GM21786 (cell line): ENCODE data around the gene EHD4.

Source experiments
- ATAC-seq: cut with Tn5 transposase; IDR thresholded peaks from one replicate; pipeline ENCODE4 v1.9.1; 2021; ENCODE audit not compliant: unreplicated experiment

Gene EHD4

GRCh38 chr15:41921167-41921566, 51.2 kb downstream of the EHD4 start:
- no peak for ATAC-seq

GRCh38 chr15:41919954-41920538, 52.3 kb downstream of the EHD4 start:
- no peak for ATAC-seq

DNA sequence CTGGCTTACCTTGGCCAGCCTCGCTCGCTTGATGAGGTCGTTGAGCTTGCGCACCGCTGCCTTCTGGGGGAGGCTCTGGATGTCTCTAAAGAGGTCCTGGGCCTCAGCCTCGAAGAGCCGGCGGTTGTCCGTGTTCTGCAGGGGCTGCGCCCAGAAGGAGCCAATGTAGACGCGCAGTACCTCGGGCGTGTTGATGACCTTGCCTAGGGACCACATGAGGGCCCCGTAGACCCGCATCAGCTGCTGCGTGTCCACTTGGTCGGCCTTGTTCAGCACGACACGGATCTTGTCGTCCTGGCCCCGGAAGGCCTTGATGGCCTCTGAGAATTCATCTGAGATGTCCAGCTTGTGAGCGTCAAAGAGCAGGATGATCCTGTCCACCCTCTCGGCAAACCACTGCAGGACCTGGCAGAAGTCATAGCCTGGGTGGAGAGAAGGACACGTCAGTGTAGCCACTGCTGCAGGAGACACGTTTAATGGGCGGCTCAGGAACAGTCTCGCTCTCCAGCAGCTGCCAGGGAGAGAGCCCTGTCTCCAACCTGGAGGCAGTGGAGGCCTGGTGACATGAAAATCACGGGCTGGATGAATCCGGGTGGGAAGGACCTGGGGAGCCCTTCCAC, 53.0 kb downstream of the EHD4 start:
- ATAC-seq: no peak

GRCh38 chr15:41918506-41919126, 53.7 kb downstream of the EHD4 start:
- no peak for ATAC-seq

DNA sequence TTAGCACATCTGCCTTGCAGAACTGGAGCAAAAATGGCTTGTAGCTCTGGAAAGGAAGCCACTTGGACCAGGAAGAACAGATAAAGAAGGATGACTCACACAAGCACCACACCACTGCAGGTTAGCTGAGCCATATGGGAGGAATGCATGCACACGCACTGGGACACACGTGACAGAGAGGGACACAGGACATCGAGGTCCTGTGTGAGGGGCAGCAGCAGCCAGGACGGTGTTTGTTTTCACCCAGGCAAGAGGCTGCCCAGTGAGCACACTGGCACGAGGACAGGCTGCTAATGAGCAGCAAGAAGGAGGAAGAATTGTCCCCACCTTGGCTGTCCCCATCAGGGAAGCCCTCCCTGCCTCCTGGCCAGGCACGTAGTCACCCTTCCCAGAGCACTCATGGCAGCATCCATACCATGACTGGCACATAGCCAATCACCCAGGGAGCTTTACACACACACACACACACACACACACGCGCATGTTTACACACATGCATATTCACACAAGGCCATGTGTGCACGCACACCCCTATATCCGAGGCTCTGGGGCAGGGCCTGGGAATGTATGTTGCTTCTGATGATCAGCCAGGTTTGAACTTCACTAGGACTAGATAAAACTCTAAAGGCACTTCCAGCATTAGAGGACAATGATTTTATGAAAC, 54.5 kb downstream of the EHD4 start:
- ATAC-seq: no peak

- ATAC-seq: no peak
Observed at GRCh38 chr15:41915255-41915994, 56.9 kb downstream of the EHD4 start.

- ATAC-seq: no peak
Observed at GRCh38 chr15:41914411-41914810, 57.9 kb downstream of the EHD4 start.

- no peak for ATAC-seq
Observed at GRCh38 chr15:41913256-41913655, 59.1 kb downstream of the EHD4 start.

DNA sequence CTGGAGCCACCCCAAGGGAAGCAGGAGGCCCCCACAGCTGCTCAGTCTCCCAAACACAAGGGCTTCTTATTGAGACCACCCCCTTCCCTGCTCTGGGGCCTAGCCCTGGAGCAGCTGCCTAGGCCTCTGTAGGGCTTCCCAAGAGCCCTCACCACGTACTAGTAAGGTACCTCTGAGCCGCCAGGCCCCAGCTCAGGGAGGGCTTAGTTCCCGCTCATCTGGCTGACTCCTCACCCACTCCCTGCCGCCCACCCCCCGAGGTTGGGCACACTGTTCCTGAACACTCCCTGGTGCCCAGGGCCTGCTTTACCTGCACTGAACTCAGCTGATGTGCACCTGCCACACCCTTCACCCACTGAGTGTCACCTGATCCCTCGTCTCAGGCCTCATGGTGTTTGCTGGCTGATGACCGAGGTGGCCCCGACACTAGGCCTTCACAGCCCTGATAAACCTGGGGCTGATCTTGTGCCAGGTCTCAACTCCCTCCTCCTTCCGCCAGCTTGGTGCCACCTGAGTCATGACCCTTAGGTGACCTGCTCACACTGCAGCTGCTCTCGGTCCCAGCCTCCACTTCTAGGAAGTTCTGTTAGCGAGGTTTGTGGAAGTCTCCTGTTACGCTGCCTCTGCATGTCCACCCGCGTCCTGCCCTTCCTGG, 60.5 kb downstream of the EHD4 start:
- no peak for ATAC-seq

- ATAC-seq: no peak
Observed at GRCh38 chr15:41908736-41909461, 63.5 kb downstream of the EHD4 start.

DNA sequence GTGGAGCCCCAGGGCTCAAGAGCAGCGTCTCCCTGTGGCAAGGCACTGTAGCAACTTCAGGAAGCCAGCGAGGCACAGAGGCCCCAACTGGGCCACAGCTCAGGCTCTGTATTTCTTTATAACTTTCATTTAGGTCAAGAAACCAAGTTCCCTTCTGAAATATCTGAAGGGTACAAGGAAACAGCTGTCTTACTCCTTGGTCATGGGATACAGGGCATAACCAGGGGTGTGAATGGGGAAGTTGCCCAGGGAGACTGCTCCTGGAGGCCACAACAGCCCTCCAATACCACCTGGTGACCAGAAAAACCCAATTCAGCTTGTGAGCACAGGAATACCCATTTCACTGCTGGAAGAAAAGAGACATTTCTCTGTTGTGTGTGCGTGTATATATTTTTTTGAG, 65.2 kb downstream of the EHD4 start:
- no peak for ATAC-seq

- no peak for ATAC-seq
Observed at GRCh38 chr15:41906608-41907007, 65.7 kb downstream of the EHD4 start.

DNA sequence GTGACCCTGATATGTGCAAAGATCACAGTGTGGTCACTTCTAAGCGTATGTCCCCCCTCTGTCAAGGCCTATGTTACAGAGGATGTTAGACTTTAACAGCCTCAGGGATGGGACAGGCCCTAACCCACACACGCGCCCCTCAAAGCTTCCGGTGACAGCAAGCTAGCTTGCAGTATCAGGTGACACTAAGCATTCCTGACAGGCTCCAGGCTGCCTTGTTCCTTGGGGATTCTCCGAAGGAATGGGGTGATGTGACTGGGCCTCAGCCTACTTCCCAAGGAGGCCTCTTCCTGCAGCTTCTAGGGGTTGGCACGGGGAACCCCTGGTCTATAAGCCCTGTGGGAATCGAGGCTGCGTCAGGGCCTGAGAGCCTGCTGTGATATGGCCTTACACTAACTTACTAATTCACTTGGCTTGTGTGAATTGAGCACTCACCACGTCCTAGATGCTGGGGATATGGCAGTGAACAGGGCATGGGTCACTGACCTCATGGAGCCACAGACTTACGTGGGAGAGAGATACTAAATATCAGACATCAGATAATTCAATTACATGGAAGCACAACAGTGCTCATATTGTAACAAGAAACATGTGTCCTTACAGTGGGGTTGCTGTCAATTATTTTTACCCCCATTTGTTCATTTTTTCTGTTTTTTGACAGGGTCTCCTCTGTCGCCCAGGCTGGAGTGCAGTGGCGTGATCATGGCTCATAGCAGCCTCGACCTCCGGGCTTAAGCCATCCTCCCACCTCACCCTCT, 67.1 kb downstream of the EHD4 start:
- peak; percentile 27 for ATAC-seq

GRCh38 chr15:41904541-41905005, 67.8 kb downstream of the EHD4 start:
- peak; percentile 69 for ATAC-seq

DNA sequence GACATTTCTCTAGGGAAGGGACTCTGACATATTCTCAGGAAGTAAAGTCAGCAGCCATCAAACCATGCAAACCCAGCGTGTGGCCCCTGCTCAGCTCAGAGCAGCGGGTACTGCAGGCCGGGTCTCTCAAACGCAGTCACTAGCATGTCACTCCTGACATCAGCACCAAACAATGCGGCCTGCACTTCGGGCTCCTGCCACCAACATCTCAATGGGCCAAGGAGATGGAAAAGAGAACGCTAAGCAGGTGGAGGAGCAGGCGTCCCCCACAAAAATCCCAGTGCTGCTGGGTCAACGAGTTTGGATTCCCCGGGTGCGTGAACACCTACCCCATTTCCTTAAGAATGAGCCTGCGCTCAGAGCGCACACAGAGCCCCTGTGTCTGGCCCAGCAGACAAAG, 68.6 kb downstream of the EHD4 start:
- no peak for ATAC-seq

DNA sequence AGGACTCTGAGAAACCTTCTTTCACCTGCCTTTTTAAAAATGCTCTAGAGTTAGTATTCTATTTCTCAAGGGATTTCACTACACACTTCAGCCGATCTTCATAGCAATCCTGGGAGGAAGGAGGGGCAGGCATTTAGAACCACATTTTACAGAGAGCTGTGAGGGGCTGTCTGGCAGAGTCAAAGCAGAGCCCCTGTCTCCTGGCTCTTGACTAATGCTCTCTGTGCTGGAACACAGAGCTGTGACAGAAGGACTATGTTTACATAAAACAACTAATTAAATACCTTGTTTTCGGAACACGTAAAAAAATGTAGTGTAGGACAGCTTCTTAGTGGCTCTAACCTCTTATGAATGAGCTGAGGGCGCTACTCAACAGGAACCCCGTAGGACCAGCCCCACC, 70.9 kb downstream of the EHD4 start:
- no peak for ATAC-seq

GRCh38 chr15:41900526-41901380, 71.6 kb downstream of the EHD4 start:
- ATAC-seq: no peak

- no peak for ATAC-seq
Observed at GRCh38 chr15:41899854-41900442, 72.4 kb downstream of the EHD4 start.
